Effector memory CD8-positive, alpha-beta T cell (primary cell): Measurements from ENCODE around the gene CAPN15.

Experiments used
- ATAC-seq: fragments of 150-1000 bp; cut with Tn5 transposase; replicated peaks from 2 replicates; pipeline ENCODE4 v1.10.0; 2021; ENCODE audit warnings: mild to moderate bottlenecking, moderate library complexity
- DNase-seq, 3 experiments: peaks; one replicate each; pipeline ENCODE4 v3.0.0; 2021
- H3K27ac Mint-ChIP-seq, 2 donors: one replicate each; pipeline ENCODE4 v1.8.0; 2022; ENCODE audit warnings: mild to moderate bottlenecking in 2 of 2, mixed read lengths in 2 of 2, moderate library complexity in 2 of 2
- H3K27me3 Mint-ChIP-seq, 2 donors: one replicate each; pipeline ENCODE4 v1.8.0; 2022; ENCODE audit warnings: mixed read lengths in 2 of 2
- H3K36me3 Mint-ChIP-seq: one replicate; pipeline ENCODE4 v1.8.0; 2022; ENCODE audit warnings: mild to moderate bottlenecking, moderate library complexity, mixed read lengths; ENCODE audit not compliant: insufficient read depth
- H3K4me1 Mint-ChIP-seq, 2 donors: one replicate each; pipeline ENCODE4 v1.8.0; 2022; ENCODE audit warnings: low read depth in 2 of 2, mixed read lengths in 2 of 2
- H3K4me3 Mint-ChIP-seq, 2 donors: one replicate each; pipeline ENCODE4 v1.8.0; 2022; ENCODE audit warnings: mild to moderate bottlenecking in 2 of 2, mixed read lengths in 2 of 2, moderate library complexity in 2 of 2
- H3K9me3 Mint-ChIP-seq, 2 donors: one replicate each; pipeline ENCODE4 v1.8.0; 2022; ENCODE audit warnings: mixed read lengths in 2 of 2

CAPN15 gene

DNA sequence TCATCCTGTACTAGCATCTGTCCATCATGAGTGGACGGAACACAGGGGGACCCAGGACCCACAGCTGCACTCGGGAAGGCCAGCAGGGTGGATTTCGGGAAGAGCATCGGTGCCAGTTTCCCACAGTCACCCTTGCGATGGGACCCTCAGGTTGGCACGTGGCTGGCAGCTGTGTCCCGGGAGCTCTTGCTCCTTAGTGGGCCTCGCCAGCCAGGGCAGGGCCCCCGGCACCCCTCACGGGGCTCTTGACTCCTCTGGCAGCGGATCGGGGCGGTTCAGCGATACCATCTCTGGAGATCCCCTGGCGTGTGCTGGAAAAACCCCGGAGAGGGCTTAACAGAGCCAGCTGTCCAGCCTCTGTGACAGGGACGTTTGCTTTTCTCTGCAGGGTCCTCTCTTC is 9.2 kb downstream of the CAPN15 start:
- ATAC-seq = no peak
- Mint-ChIP-seq H3K27ac (no peak overlapping the region), H3K9me3 (no peaks in the 10 kb centered on the region), H3K4me3 (no peak overlapping the region), H3K27me3 (no peaks in the 10 kb centered on the region), H3K4me1 (peaks cover 5 to 7% of the 10 kb centered on the region in 2 donors), H3K36me3 (peaks cover 17% of the 10 kb centered on the region)
- no peak for DNase-seq

GRCh38 chr16:537415-538335 is 10.2 kb downstream of the CAPN15 start:
- no peaks in the 10 kb centered on the region for H3K27me3 Mint-ChIP-seq
- DNase-seq = no peak
- ATAC-seq = no peak
- H3K9me3 Mint-ChIP-seq = no peaks in the 10 kb centered on the region
- H3K4me1 Mint-ChIP-seq = peaks cover 7 to 8% of the 10 kb centered on the region in 2 donors
- H3K4me3 Mint-ChIP-seq = no peak overlapping the region
- peaks cover 17% of the 10 kb centered on the region for H3K36me3 Mint-ChIP-seq
- no peak overlapping the region for H3K27ac Mint-ChIP-seq

GRCh38 chr16:539901-540530 is 12.5 kb downstream of the CAPN15 start:
- no peaks in the 10 kb centered on the region for H3K27me3 Mint-ChIP-seq
- peaks cover 3 to 6% of the 10 kb centered on the region in 2 donors for H3K4me1 Mint-ChIP-seq
- no peaks in the 10 kb centered on the region for H3K9me3 Mint-ChIP-seq
- no peak for DNase-seq
- H3K36me3 Mint-ChIP-seq = peaks cover 20% of the 10 kb centered on the region
- no peak for ATAC-seq
- H3K4me3 Mint-ChIP-seq = no peak overlapping the region
- H3K27ac Mint-ChIP-seq = no peak overlapping the region

DNA sequence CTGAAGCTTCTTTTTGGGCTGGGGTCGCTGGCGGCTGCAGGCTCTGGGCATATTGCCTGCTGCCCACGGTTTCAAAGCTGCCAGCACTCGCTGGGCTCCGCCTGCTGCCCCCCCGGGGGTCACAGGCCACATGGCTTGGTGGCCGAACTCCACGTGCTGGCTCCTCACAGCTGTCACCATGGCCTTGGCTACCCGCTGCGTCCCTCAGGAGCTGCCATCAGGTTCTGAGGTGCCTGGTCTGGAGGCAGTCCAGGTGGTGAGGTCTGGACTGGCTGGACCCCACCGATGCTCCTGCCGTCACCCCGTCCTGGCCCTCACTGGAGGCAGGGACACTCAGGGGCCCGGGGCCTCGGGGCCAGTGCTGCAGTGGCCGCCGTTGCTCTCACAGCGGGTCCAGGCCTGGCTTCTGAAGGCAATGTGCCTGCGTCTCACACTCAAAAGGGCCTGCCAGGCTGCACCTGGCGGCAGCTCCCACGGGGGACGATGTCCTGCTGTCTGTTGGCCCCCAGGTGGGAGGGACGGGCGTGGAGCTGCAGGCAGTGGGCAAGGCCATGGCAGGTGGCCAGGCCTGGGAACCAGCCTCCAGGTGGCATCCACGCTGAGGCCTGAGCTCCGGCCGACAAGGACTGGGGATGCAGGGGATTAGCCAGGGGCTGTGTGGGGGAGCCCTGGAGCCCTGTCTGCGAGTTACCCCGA is 13.3 kb downstream of the CAPN15 start:
- DNase-seq (no peak), ATAC-seq (no peak)
- no peaks in the 10 kb centered on the region for H3K27me3 Mint-ChIP-seq
- peaks cover 21% of the 10 kb centered on the region for H3K36me3 Mint-ChIP-seq
- H3K27ac Mint-ChIP-seq = peak overlapping the region in 1 of 2 donors; percentile 63
- no peaks in the 10 kb centered on the region for H3K9me3 Mint-ChIP-seq
- H3K4me1 Mint-ChIP-seq = peaks cover 3 to 8% of the 10 kb centered on the region in 2 donors
- no peak overlapping the region for H3K4me3 Mint-ChIP-seq

- no peak overlapping the region for H3K4me3 Mint-ChIP-seq
- no peaks in the 10 kb centered on the region for H3K27me3 Mint-ChIP-seq
- DNase-seq = no peak
- peaks cover 12% of the 10 kb centered on the region for H3K36me3 Mint-ChIP-seq
- no peaks in the 10 kb centered on the region for H3K9me3 Mint-ChIP-seq
- H3K4me1 Mint-ChIP-seq = peaks cover 3 to 6% of the 10 kb centered on the region in 2 donors
- ATAC-seq = no peak
- no peak overlapping the region for H3K27ac Mint-ChIP-seq
Observed at GRCh38 chr16:543301-544164, 16.0 kb downstream of the CAPN15 start.

GRCh38 chr16:544517-544916 is 17.0 kb downstream of the CAPN15 start:
- ATAC-seq (no peak), DNase-seq (no peak)
- Mint-ChIP-seq H3K4me1 (peaks cover 3 to 6% of the 10 kb centered on the region in 2 donors), H3K4me3 (no peak overlapping the region), H3K9me3 (no peaks in the 10 kb centered on the region), H3K27ac (no peak overlapping the region), H3K27me3 (no peaks in the 10 kb centered on the region), H3K36me3 (peaks cover 12% of the 10 kb centered on the region)

DNA sequence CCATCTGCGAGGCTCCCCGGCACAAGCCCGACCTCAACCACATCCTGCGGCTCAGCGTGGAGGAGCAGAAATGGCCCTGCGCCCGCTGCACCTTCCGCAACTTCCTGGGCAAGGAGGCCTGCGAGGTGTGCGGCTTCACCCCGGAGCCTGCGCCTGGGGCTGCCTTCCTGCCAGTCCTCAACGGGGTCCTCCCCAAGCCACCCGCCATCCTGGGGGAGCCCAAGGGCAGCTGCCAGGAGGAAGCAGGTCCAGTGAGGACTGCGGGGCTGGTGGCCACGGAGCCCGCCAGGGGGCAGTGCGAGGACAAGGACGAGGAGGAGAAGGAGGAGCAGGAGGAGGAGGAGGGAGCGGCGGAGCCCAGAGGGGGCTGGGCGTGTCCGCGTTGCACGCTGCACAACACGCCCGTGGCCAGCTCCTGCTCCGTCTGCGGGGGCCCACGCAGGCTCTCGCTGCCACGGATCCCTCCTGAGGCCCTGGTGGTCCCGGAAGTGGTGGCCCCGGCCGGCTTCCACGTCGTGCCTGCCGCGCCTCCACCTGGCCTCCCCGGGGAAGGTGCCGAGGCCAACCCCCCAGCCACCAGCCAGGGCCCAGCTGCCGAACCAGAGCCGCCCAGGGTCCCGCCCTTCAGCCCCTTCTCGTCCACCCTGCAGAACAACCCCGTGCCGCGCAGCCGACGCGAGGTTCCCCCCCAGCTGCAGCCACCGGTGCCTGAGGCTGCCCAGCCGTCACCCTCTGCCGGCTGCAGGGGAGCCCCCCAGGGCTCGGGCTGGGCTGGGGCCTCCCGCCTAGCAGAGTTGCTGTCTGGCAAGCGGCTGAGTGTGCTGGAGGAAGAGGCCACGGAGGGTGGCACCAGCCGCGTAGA is 19.6 kb downstream of the CAPN15 start:
- Mint-ChIP-seq H3K9me3 (no peaks in the 10 kb centered on the region), H3K27me3 (no peaks in the 10 kb centered on the region), H3K36me3 (peaks cover 7% of the 10 kb centered on the region), H3K27ac (peak overlapping the region in 1 of 2 donors; percentile 23), H3K4me3 (no peak overlapping the region), H3K4me1 (peaks cover 0 to 5% of the 10 kb centered on the region in 2 donors)
- peak; percentile 21 to 32 (median 27) for DNase-seq
- peak; percentile 68 for ATAC-seq

DNA sequence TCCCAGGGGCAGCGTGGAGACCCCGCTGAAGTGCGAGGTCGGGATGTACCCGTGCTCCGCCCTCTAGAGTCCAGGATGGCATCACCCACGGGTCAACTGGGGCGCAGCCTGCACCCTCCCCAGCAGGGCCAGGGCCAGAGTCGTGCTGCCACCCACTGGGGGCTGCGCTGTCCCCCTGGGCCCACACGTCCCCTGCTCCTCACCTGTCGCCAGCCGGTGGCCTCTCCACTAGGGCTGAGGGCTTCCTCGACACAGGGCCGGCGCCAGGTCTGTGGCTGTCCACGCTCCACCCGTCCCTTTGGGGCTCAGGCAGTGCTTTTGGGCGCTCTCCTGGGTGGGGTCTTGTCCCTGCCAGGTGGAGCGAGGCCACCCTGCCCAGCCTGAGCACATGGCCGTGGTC is 21.1 kb downstream of the CAPN15 start:
- ATAC-seq (no peak), DNase-seq (no peak)
- no peak overlapping the region for H3K27ac Mint-ChIP-seq
- H3K4me1 Mint-ChIP-seq = peaks cover 0 to 2% of the 10 kb centered on the region in 2 donors
- no peak overlapping the region for H3K4me3 Mint-ChIP-seq
- no peaks in the 10 kb centered on the region for H3K9me3 Mint-ChIP-seq
- peaks cover 7% of the 10 kb centered on the region for H3K36me3 Mint-ChIP-seq
- no peaks in the 10 kb centered on the region for H3K27me3 Mint-ChIP-seq

GRCh38 chr16:549544-550263 is 22.2 kb downstream of the CAPN15 start:
- no peaks in the 10 kb centered on the region for H3K27me3 Mint-ChIP-seq
- no peak for ATAC-seq
- no peak overlapping the region for H3K27ac Mint-ChIP-seq
- DNase-seq = no peak
- peaks cover 11% of the 10 kb centered on the region for H3K36me3 Mint-ChIP-seq
- H3K9me3 Mint-ChIP-seq = no peaks in the 10 kb centered on the region
- peaks cover 0 to 4% of the 10 kb centered on the region in 2 donors for H3K4me1 Mint-ChIP-seq
- H3K4me3 Mint-ChIP-seq = no peak overlapping the region

GRCh38 chr16:551210-551609 is 23.7 kb downstream of the CAPN15 start:
- H3K36me3 Mint-ChIP-seq = peaks cover 3% of the 10 kb centered on the region
- H3K27ac Mint-ChIP-seq = no peak overlapping the region
- DNase-seq = no peak
- no peaks in the 10 kb centered on the region for H3K27me3 Mint-ChIP-seq
- H3K4me3 Mint-ChIP-seq = no peak overlapping the region
- ATAC-seq = no peak
- no peaks in the 10 kb centered on the region for H3K9me3 Mint-ChIP-seq
- peaks cover 0 to 2% of the 10 kb centered on the region in 2 donors for H3K4me1 Mint-ChIP-seq

- peaks cover 0 to 2% of the 10 kb centered on the region in 2 donors for H3K4me1 Mint-ChIP-seq
- H3K27me3 Mint-ChIP-seq = peaks cover 0 to 1% of the 10 kb centered on the region in 2 donors
- no peaks in the 10 kb centered on the region for H3K9me3 Mint-ChIP-seq
- DNase-seq (no peak), ATAC-seq (no peak)
- H3K4me3 Mint-ChIP-seq = no peak overlapping the region
- peaks cover 3% of the 10 kb centered on the region for H3K36me3 Mint-ChIP-seq
- H3K27ac Mint-ChIP-seq = no peak overlapping the region
Observed at GRCh38 chr16:552171-552570, 24.7 kb downstream of the CAPN15 start.
